ENCODE measurements around the gene MDN1.

Gene MDN1

DNA sequence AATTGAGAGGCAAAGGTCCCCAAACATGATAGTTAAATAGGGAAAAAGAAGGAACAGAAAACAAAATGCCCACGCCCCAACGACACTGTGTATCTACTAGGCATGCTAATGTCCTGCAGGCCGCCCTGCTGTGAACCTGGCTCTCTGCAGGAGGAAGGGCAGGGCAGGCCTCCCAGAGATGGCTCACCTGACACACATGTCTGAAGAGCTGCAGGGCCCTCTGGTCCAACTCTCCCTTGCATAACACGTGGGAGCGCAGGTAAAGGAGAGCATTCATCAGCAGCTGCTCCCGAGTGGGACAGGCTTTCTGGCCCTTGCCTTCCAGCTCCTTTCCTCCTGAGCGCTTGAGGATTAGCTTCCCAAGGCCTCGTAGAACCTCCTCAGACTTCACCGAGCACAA lies 127.3 kb downstream of the MDN1 start:
- peaks cover 5% of the 10 kb centered on the region in 2 donors for H3K4me1 Mint-ChIP-seq (ENCODE audit: low read depth in 2 of 2)
- H3K36me3 Mint-ChIP-seq (ENCODE audit: insufficient read depth): peaks cover 46% of the 10 kb centered on the region
- no peak overlapping the region for H3K4me3 Mint-ChIP-seq
- no peak overlapping the region for H3K27ac Mint-ChIP-seq
- no peaks in the 10 kb centered on the region for H3K9me3 Mint-ChIP-seq
- ATAC-seq (replicated peaks): no peak
- no peaks in the 10 kb centered on the region for H3K27me3 Mint-ChIP-seq
- no peak for DNase-seq

DNA sequence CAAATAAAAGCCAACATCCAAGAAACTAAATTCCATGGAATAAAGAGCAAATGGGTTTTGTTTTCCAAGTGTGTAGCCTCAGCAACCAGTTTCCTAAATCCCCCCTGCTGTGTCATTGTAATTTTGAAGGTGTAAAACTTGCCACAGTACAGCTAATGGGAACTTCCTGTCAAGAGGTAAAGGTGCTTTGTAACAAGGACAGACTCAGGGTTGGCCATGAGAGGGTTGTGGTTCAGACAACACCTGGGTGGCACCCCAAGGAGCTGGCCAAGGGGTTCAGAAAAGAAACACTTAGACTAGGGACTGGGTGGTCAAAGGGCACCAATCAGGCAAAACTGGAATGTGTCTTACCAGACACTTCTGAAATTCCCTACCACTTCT lies 128.7 kb downstream of the MDN1 start:
- no peak for DNase-seq
- Mint-ChIP-seq H3K27me3 (no peaks in the 10 kb centered on the region), H3K36me3 (ENCODE audit: insufficient read depth) (peaks cover 53% of the 10 kb centered on the region), H3K4me3 (no peak overlapping the region), H3K9me3 (no peaks in the 10 kb centered on the region), H3K4me1 (ENCODE audit: low read depth in 2 of 2) (peaks cover 5% of the 10 kb centered on the region in 2 donors), H3K27ac (peak overlapping the region; percentile 68 to 69)
- no peak for ATAC-seq (replicated peaks)

DNA sequence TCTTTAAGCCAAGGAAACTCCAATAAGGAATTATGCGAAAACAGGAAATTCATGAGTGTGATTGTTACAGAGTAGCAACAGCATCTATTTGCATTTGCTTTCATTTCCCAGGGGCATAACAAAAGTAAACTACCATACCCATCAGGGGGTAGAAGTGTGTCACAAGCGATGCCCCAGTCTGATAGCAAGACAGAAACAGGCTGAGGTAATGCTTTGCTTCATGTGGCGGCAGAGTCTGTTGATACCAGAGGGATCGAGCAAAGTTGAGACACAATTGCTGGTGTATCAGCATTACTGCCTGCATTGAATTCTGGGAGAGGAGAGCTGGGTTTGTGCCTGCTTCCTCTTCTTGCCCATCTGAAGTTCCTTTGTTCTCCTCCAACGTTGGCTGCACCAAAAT lies 129.9 kb downstream of the MDN1 start:
- Mint-ChIP-seq H3K4me3 (no peak overlapping the region), H3K9me3 (no peaks in the 10 kb centered on the region), H3K36me3 (ENCODE audit: insufficient read depth) (peaks cover 49% of the 10 kb centered on the region), H3K4me1 (ENCODE audit: low read depth in 2 of 2) (peaks cover 5% of the 10 kb centered on the region in 2 donors), H3K27me3 (no peaks in the 10 kb centered on the region), H3K27ac (peak overlapping the region; percentile 50 to 68)
- DNase-seq (no peak), ATAC-seq (replicated peaks) (peak; percentile 80)

DNA sequence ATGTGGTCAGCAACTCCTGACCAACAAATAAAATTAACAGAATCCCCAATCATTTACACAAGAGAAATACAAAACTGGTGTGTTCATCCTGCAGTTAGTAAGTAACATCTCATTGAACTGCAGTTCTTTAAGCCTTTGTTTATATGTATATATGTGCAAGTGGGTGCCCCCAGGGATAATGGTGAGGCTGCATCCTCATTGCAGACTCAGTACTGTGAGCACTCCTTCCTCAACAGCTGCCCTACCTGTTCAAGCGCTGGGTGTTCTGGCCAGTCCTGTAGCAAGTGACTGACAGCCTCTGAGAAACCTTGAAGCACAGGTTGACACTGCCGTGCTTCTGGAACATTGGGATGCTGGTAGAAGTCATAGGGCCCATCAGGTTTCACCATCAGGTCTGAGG lies 131.3 kb downstream of the MDN1 start:
- ATAC-seq (replicated peaks): no peak
- DNase-seq: no peak
- H3K36me3 Mint-ChIP-seq (ENCODE audit: insufficient read depth): peaks cover 47% of the 10 kb centered on the region
- H3K4me3 Mint-ChIP-seq: no peak overlapping the region
- H3K27ac Mint-ChIP-seq: peak overlapping the region in 1 of 2 donors; percentile 53
- H3K27me3 Mint-ChIP-seq: no peaks in the 10 kb centered on the region
- H3K4me1 Mint-ChIP-seq (ENCODE audit: low read depth in 2 of 2): peaks cover 5% of the 10 kb centered on the region in 2 donors
- no peaks in the 10 kb centered on the region for H3K9me3 Mint-ChIP-seq

DNA sequence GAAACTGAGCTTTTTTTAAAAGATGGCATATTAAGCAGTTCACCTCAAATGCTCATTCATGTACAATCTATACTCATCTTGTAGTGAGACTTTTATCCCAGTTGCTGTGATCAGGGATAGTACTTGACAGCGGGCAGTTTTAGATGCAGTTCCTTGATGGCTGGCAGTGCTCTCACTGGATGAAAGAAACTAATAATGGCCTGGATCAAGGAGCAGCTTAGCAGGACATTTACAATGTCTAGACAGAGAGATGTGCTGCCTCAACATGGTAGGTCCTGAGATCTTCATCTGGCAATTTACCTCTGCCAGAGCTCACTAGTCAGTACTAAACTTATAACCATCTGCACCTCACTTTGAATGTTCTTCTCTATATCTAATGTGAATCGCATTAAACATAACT lies 134.3 kb downstream of the MDN1 start:
- Mint-ChIP-seq H3K9me3 (no peaks in the 10 kb centered on the region), H3K4me3 (no peak overlapping the region), H3K4me1 (ENCODE audit: low read depth in 2 of 2) (no peaks in the 10 kb centered on the region), H3K27me3 (no peaks in the 10 kb centered on the region), H3K36me3 (ENCODE audit: insufficient read depth) (peaks cover 58% of the 10 kb centered on the region), H3K27ac (no peak overlapping the region)
- ATAC-seq (replicated peaks): no peak
- no peak for DNase-seq

DNA sequence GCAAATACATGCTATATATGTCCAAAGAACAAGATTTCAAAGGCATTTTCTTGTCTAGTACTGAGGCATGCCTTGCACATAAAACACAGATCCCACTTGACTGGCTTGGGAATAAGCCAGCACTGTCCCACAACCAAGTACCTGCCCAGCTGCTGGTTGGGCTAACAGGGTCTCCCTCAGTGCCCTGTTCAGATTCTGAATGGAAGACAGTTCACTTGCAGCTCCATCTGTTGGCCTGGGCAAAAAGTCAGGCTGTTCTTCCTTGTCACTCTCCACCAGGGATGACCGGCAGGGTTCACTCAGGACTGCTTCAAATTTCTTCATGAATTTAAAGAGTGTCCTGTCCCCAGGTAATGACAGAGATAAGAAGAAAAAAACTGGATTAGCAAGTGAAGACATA lies 136.6 kb downstream of the MDN1 start:
- DNase-seq: no peak
- no peak for ATAC-seq (replicated peaks)
- peaks cover 63% of the 10 kb centered on the region for H3K36me3 Mint-ChIP-seq (ENCODE audit: insufficient read depth)
- no peaks in the 10 kb centered on the region for H3K4me1 Mint-ChIP-seq (ENCODE audit: low read depth in 2 of 2)
- H3K9me3 Mint-ChIP-seq: no peaks in the 10 kb centered on the region
- H3K4me3 Mint-ChIP-seq: no peak overlapping the region
- H3K27ac Mint-ChIP-seq: no peak overlapping the region
- H3K27me3 Mint-ChIP-seq: no peaks in the 10 kb centered on the region

DNA sequence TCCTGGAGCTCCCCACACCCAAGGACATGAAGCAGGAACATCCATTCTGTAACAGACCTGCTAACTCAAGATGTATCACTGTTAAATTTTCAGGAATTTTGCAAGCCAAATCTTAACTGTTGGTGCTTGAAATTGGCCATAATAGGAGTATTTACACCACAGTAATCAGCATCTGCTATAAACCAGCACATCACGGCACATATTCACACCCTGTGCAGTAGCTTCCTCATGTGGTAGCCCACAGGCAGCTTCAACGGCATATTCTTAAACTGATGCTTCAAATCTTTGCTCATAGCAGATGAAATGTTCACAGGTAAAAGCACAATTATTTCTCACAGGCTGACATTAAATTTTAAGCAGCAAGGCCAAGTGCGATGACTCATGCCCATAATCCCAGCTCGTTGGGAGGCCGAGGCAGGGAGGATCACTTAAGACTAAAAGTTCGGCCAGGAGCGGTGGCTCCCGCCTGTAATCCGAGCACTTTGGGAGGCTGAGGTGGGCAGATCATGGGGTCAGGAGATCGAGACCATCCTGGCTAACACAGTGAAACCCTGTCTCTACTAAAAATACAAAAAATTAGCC lies 137.5 kb downstream of the MDN1 start:
- Mint-ChIP-seq H3K4me1 (ENCODE audit: low read depth in 2 of 2) (no peaks in the 10 kb centered on the region), H3K36me3 (ENCODE audit: insufficient read depth) (peaks cover 68% of the 10 kb centered on the region), H3K27me3 (no peaks in the 10 kb centered on the region), H3K27ac (no peak overlapping the region), H3K4me3 (no peak overlapping the region), H3K9me3 (no peaks in the 10 kb centered on the region)
- DNase-seq: no peak
- ATAC-seq (replicated peaks): peak; percentile 39

DNA sequence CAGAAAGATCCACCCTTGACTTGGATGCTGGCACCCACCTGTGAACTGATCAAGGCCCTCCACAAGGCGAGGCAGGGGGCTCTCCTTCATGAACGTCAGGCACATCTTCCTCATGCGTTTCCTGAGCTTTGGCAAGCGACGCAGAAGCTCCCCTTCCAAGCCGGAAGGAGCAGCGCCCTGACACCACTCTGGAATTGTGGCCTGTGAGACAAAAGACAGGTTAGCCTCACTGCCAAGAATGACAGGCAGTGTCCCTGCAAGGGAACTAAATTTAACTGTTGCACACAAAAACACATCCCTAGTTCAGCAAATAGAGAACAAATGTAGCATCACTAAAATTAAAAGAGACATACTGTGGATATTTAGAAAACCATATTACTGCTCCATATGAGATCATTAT lies 139.0 kb downstream of the MDN1 start:
- H3K4me1 Mint-ChIP-seq (ENCODE audit: low read depth in 2 of 2): peaks cover 0 to 3% of the 10 kb centered on the region in 2 donors
- no peak overlapping the region for H3K27ac Mint-ChIP-seq
- no peak for ATAC-seq (replicated peaks)
- H3K9me3 Mint-ChIP-seq: no peaks in the 10 kb centered on the region
- peaks cover 72% of the 10 kb centered on the region for H3K36me3 Mint-ChIP-seq (ENCODE audit: insufficient read depth)
- no peaks in the 10 kb centered on the region for H3K27me3 Mint-ChIP-seq
- no peak for DNase-seq
- H3K4me3 Mint-ChIP-seq: no peak overlapping the region

DNA sequence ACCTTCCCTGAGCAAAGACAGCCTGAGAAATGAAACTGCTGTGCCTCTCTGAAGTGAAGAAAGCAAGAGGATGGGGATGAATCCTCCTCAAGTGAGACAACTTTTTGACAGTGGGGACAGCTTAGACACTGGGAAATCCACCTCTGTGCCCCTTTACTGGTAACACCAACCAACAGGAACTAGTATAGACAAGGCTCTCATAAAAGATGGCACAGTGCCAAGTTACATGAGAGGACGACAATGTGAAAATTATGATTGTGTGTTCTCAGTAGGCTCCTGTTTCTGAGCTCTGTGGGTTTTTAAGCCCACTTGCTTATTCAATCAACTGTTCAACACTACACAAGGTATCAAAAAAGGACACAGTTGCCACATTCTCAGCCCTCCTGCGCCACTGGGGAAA lies 139.4 kb downstream of the MDN1 start:
- peaks cover 74% of the 10 kb centered on the region for H3K36me3 Mint-ChIP-seq (ENCODE audit: insufficient read depth)

DNA sequence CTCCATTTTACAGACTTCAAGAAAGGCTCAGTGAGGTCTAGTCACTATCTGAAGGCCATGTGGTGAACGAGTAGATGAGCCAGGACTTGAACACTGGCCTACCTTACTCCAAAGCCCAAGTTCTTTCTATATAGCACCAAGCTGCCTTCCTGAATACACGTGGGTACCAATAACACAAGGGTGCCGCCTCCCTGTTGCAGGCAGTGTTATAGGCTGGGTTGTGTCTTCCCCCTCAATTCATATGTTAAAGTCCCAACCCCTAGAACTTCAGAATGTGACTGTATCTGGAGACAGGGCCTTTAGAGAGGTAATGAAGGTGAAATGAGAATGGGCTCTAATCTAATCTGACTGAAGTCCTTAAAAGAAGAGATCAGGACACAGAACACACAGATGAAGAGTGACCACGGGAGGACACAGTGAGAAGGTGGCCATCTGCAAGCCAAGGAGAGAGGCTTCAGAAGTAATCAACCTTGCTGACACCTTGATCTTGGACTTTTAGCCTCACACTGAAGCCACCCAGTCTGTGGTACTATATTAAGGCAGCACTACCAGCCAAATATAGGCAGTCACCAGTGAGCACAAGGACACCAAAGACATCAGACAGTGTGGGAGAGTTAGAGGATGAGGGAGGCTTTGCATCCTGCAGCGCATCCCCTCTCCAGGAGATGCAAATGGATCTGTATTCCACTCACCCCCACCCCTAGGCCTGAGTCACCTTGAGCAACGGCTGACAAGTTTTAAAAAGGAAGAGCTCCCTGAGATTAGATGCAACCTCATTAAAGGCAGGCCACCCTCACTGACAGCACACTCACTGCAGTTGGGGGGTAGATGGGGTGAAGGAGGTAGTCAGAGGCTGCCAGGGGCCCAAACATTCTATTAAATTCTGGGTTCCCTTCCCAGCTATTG lies 140.1 kb downstream of the MDN1 start:
- Mint-ChIP-seq H3K4me3 (no peak overlapping the region), H3K36me3 (ENCODE audit: insufficient read depth) (peaks cover 74% of the 10 kb centered on the region), H3K27me3 (no peaks in the 10 kb centered on the region), H3K27ac (peak overlapping the region in 1 of 2 donors; percentile 76), H3K4me1 (ENCODE audit: low read depth in 2 of 2) (peaks cover 0 to 3% of the 10 kb centered on the region in 2 donors), H3K9me3 (no peaks in the 10 kb centered on the region)
- ATAC-seq (replicated peaks): no peak
- DNase-seq: no peak

More for the DNA sequence above, 139.4 kb downstream of the MDN1 start:
- Mint-ChIP-seq H3K9me3 (no peaks in the 10 kb centered on the region), H3K27me3 (no peaks in the 10 kb centered on the region), H3K4me3 (no peak overlapping the region), H3K27ac (peak overlapping the region in 1 of 2 donors; percentile 76), H3K4me1 (ENCODE audit: low read depth in 2 of 2) (peaks cover 0 to 3% of the 10 kb centered on the region in 2 donors)
- no peak for DNase-seq
- no peak for ATAC-seq (replicated peaks)

DNA sequence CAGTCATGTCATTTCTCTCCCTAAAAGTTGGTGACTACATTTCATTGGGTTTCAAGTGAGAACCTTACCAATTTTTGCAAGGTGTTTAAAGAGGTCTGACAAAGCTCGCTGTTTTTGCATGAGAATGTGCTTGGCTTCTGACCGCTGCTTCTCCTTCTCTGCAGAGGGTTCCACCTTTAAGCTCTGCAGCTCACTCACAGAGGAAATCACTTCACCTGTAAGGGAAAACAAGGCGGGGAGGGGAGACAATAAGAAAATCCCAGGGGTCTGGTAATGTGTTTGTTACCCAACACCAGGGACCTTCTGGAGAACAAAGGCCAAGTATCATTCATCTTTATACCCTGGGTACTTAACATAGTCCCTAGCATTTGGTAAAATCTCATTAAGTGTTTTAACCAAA lies 141.1 kb downstream of the MDN1 start:
- H3K27ac Mint-ChIP-seq: no peak overlapping the region
- DNase-seq (no peak), ATAC-seq (replicated peaks) (no peak)
- H3K4me1 Mint-ChIP-seq (ENCODE audit: low read depth in 2 of 2): peaks cover 0 to 3% of the 10 kb centered on the region in 2 donors
- H3K4me3 Mint-ChIP-seq: no peak overlapping the region
- H3K27me3 Mint-ChIP-seq: no peaks in the 10 kb centered on the region
- H3K36me3 Mint-ChIP-seq (ENCODE audit: insufficient read depth): peaks cover 72% of the 10 kb centered on the region
- H3K9me3 Mint-ChIP-seq: no peaks in the 10 kb centered on the region

DNA sequence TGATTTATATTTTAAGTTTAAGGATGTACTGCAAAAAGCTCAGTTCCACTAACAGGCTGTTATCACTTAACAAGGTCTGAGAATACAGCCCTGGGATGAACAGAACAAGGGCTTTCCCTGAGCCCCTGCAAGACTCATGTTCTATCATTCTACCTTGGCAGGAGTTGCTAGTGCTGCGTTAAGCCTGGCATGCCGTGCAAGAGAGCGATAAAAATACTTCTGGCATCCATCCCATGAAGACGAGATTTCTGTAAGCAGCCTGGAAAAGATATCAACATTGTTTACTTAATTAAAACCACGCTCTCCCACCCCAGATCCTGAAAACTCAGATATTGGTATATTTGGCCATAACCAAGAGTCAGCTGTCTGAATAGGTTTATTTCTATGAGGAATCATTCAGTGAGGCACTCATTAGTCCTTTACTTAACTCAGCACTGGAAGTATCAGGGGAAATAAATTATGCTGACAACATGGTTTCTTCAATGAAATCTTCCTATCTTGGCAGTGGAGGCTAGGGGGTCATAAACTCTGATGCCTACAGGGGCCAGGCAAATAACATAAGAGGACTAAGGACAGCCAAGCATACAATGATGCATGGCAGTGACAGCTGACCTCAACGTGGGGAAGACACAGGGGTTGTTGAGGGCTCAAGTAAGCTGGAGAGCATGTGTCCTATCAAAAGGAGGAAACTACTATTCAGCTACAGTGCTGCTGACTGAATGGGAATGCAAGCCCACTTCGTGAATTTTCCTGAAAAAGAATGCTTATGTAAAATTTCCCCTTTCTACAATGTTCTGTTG lies 143.4 kb downstream of the MDN1 start:
- DNase-seq (no peak), ATAC-seq (replicated peaks) (no peak)
- H3K27me3 Mint-ChIP-seq: no peaks in the 10 kb centered on the region
- no peak overlapping the region for H3K4me3 Mint-ChIP-seq
- H3K27ac Mint-ChIP-seq: peak overlapping the region in 1 of 2 donors; percentile 23
- peaks cover 63% of the 10 kb centered on the region for H3K36me3 Mint-ChIP-seq (ENCODE audit: insufficient read depth)
- H3K9me3 Mint-ChIP-seq: no peaks in the 10 kb centered on the region
- peaks cover 0 to 3% of the 10 kb centered on the region in 2 donors for H3K4me1 Mint-ChIP-seq (ENCODE audit: low read depth in 2 of 2)

DNA sequence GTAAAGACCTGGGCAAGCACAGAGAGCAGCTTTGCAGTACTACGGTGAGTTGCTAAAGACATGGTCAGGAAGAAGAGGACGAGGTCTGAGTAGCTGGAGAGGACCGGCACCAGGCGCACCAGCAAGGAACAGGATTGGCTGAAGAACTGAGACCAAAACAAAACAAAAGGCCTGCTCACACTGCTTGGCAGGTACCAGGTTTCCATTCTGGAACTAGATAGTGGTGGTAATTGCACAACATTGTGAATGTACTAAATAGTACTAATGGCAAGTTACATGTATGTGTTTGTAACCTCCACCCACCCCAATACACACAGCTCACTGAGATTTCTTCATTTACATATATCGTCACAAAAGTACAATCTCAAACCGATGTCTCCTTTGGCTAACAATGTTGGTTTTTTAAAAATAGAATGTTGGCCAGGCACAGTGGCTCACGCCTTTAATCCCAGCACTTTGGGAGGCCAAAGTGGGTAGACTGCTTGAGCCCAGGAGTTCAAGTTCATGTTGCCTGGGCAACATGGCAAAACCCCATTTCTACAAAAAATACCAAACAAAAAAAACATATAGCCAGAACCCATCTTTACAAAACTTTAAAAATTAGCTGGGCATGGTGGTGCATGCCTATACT lies 148.5 kb downstream of the MDN1 start:
- no peaks in the 10 kb centered on the region for H3K27me3 Mint-ChIP-seq
- DNase-seq: no peak
- no peak overlapping the region for H3K27ac Mint-ChIP-seq
- H3K9me3 Mint-ChIP-seq: no peaks in the 10 kb centered on the region
- no peak overlapping the region for H3K4me3 Mint-ChIP-seq
- no peak for ATAC-seq (replicated peaks)
- H3K4me1 Mint-ChIP-seq (ENCODE audit: low read depth in 2 of 2): no peaks in the 10 kb centered on the region
- H3K36me3 Mint-ChIP-seq (ENCODE audit: insufficient read depth): peaks cover 51% of the 10 kb centered on the region

Data from effector memory CD8-positive, alpha-beta T cell (primary cell).